GM23338 (cell line): Measurements from ENCODE around the gene CDH23. TPM values are rescaled to one million over a fixed set of nuclear protein-coding genes. Genes with fewer than 3 reads are reported as not detected.

Experiments
- ATAC-seq: fragments of 200-7000 bp; cut with Tn5 transposase; 3 replicates; pipeline ENCODE4 v1.9.1; 2020
- DNase-seq: peaks from one replicate; pipeline ENCODE4 v3.0.0-alpha.2; 2015; ENCODE audit warnings: low spot score
- H2AFZ ChIP-seq: fragments of 200-600 bp; sonication (generic); 2 replicates; pipeline ENCODE4 v1.8.0; 2016; ENCODE audit warnings: antibody characterized with exemption, mild to moderate bottlenecking, moderate library complexity
- H3F3A ChIP-seq: fragments of 200-600 bp; sonication (generic); replicated peaks from 2 replicates; pipeline ENCODE4 v1.8.0; 2017; ENCODE audit warnings: antibody characterized with exemption, mixed run types, low read depth
- H3K27ac ChIP-seq: fragments of 200-600 bp; sonication (generic); 2 replicates; pipeline ENCODE4 v1.6.1; 2016; ENCODE audit warnings: low read depth
- H3K27me3 ChIP-seq: fragments of 200-600 bp; sonication (generic); 2 replicates; pipeline ENCODE4 v1.8.0; 2016; ENCODE audit warnings: mild to moderate bottlenecking, mixed run types, moderate library complexity; ENCODE audit not compliant: insufficient read depth
- H3K36me3 ChIP-seq: fragments of 200-600 bp; sonication (generic); 2 replicates; pipeline ENCODE4 v1.8.0; 2016; ENCODE audit warnings: mild to moderate bottlenecking; ENCODE audit not compliant: insufficient read depth
- H3K4me1 ChIP-seq: fragments of 200-600 bp; sonication (generic); 2 replicates; pipeline ENCODE4 v1.8.0; 2016; ENCODE audit warnings: mild to moderate bottlenecking, moderate library complexity; ENCODE audit not compliant: insufficient read depth
- H3K4me2 ChIP-seq: fragments of 200-600 bp; sonication (generic); 2 replicates; pipeline ENCODE4 v1.7.1; 2017; ENCODE audit warnings: mixed run types
- H3K4me3 ChIP-seq: fragments of 200-600 bp; sonication (generic); 2 replicates; pipeline ENCODE4 v1.6.1; 2016; ENCODE audit warnings: mixed run types
- H3K79me2 ChIP-seq: fragments of 200-600 bp; sonication (generic); replicated peaks from 2 replicates; pipeline ENCODE4 v1.8.0; 2017; ENCODE audit warnings: mild to moderate bottlenecking; ENCODE audit not compliant: insufficient read depth
- H3K9me2 ChIP-seq: fragments of 200-600 bp; sonication (generic); 2 replicates; pipeline ENCODE4 v1.8.0; 2017; ENCODE audit not compliant: insufficient read depth
- H4K20me1 ChIP-seq: fragments of 200-600 bp; sonication (generic); replicated peaks from 2 replicates; pipeline ENCODE4 v1.8.0; 2017; ENCODE audit warnings: mild to moderate bottlenecking; ENCODE audit not compliant: insufficient read depth
- H3K27ac Mint-ChIP-seq: 2 replicates; pipeline ENCODE4 v1.8.0; 2020; ENCODE audit warnings: inconsistent platforms, mild to moderate bottlenecking, moderate library complexity, mixed read lengths
- H3K27me3 Mint-ChIP-seq: 3 replicates; pipeline ENCODE4 v1.8.0; 2022; ENCODE audit warnings: low read depth, mild to moderate bottlenecking, moderate library complexity, mixed read lengths, inconsistent platforms; ENCODE audit not compliant: insufficient read depth, poor library complexity
- H3K36me3 Mint-ChIP-seq: 3 replicates; pipeline ENCODE4 v1.8.0; 2021; ENCODE audit warnings: low read depth, mild to moderate bottlenecking, inconsistent platforms, moderate library complexity, mixed read lengths
- H3K4me1 Mint-ChIP-seq: 3 replicates; pipeline ENCODE4 v1.8.0; 2020; ENCODE audit warnings: mild to moderate bottlenecking, inconsistent platforms, mixed read lengths
- H3K4me3 Mint-ChIP-seq: 3 replicates; pipeline ENCODE4 v1.8.0; 2021; ENCODE audit warnings: moderate library complexity, mild to moderate bottlenecking, inconsistent platforms, mixed read lengths
- H3K9me3 Mint-ChIP-seq: 3 replicates; pipeline ENCODE4 v1.8.0; 2020; ENCODE audit warnings: moderate library complexity, mild to moderate bottlenecking, inconsistent platforms, mixed read lengths
- CREB1 ChIP-seq: fragments of 250-450 bp; sonication (Bioruptor Pico); IDR thresholded peaks from 2 replicates; pipeline ENCODE4 v1.5.0; 2020; ENCODE audit warnings: low read depth, mild to moderate bottlenecking, moderate library complexity
- EZH2 ChIP-seq: fragments of 200-600 bp; sonication (generic); IDR thresholded peaks from one replicate; pipeline ENCODE4 v1.8.0; 2017; ENCODE audit warnings: antibody characterized with exemption, mild to moderate bottlenecking, low read depth; ENCODE audit not compliant: unreplicated experiment
- EZH2phosphoT487 ChIP-seq: fragments of 200-600 bp; sonication (generic); IDR thresholded peaks from one replicate; pipeline ENCODE4 v1.8.1; 2018; ENCODE audit warnings: antibody characterized with exemption; ENCODE audit not compliant: unreplicated experiment
- JUNB ChIP-seq: IDR thresholded peaks from one replicate; pipeline ENCODE4 v1.6.1; 2016; ENCODE audit warnings: antibody characterized with exemption; ENCODE audit not compliant: unreplicated experiment
- POLR2AphosphoS5 ChIP-seq: IDR thresholded peaks from 2 replicates; pipeline ENCODE4 v1.6.1; 2016; ENCODE audit warnings: antibody characterized with exemption, low read depth
- STAT1 ChIP-seq: IDR thresholded peaks from one replicate; pipeline ENCODE4 v1.6.1; 2016; ENCODE audit warnings: antibody characterized with exemption; ENCODE audit not compliant: unreplicated experiment
- ZNF331 ChIP-seq: fragments of 250-450 bp; sonication (Bioruptor Pico); IDR thresholded peaks from 2 replicates; pipeline ENCODE4 v1.5.0; 2020; ENCODE audit warnings: low read depth, mild to moderate bottlenecking, moderate library complexity
- polyA plus RNA-seq: library from polyadenylated mRNA; unstranded; fragments of >200 nt; fragmentation: Nextera tagmentation; extraction: Ambion mirVana; gene quantifications from 2 replicates; pipeline ENCODE4 v1.2.1, GENCODE V29; 2016
- total RNA-seq: library from RNA; depleted of rRNA; stranded (reverse); fragments of >200 nt; shearing (Covaris generic); gene quantifications from 2 replicates; pipeline ENCODE4 v1.2.3, GENCODE V29; 2014
- TF ChIP-seq, protein P1 (sequence below): IDR thresholded peaks from 2 replicates; pipeline ENCODE4 v1.6.1; 2016; ENCODE audit warnings: antibody characterized with exemption
- TF ChIP-seq, protein P2 (sequence below): IDR thresholded peaks from one replicate; pipeline ENCODE4 v1.6.1; 2018; ENCODE audit warnings: antibody characterized with exemption; ENCODE audit not compliant: unreplicated experiment
- TF ChIP-seq, protein P3 (sequence below): fragments of 250-450 bp; sonication (Bioruptor Pico); IDR thresholded peaks from 2 replicates; pipeline ENCODE4 v1.5.0; 2020; ENCODE audit warnings: mild to moderate bottlenecking, moderate library complexity
- TF ChIP-seq, protein P4 (sequence below), 2 experiments: fragments of 200-600 bp in 1 of 2; sonication (generic) in 1 of 2; conservative IDR thresholded peaks; 2 replicates each; pipeline versions ENCODE4 v1.5.1 to v1.6.1; 2016 to 2017; ENCODE audit warnings: antibody characterized with exemption in 2 of 2, low read depth in 2 of 2, mild to moderate bottlenecking in 2 of 2, moderate library complexity in 1 of 2

CDH23 gene
- total and polyA plus RNA-seq, 2 experiments from 2014 or later, result 0.95 to 4.3 TPM

DNA sequence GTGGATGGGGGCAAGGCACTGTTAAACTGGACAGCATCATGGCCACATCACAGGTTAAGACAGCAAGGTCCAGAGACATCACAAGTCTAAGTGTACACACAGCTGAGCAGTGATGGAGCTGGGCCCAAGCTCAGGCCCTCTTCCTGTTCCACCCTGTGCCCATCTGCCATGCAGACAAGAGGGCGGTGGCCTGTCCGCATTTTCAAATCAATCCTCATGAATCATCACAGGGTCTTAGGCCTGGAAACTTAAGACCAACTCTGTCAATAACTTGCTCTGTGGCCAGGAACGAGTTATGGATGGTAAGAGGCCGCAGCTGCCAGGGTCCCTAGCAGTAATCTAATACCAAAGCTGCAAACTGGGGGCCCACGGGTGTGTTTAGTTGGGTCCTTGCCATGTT, 319.7 kb downstream of the CDH23 start:
- Mint-ChIP-seq H3K36me3 (no peaks in the 10 kb centered on the region), H3K4me1 (peaks cover 20% of the 10 kb centered on the region), H3K4me3 (no peak overlapping the region), H3K9me3 (no peaks in the 10 kb centered on the region), H3K27ac (no peak overlapping the region), H3K27me3 (peaks cover 23% of the 10 kb centered on the region)
- TF ChIP-seq, protein P1, sequence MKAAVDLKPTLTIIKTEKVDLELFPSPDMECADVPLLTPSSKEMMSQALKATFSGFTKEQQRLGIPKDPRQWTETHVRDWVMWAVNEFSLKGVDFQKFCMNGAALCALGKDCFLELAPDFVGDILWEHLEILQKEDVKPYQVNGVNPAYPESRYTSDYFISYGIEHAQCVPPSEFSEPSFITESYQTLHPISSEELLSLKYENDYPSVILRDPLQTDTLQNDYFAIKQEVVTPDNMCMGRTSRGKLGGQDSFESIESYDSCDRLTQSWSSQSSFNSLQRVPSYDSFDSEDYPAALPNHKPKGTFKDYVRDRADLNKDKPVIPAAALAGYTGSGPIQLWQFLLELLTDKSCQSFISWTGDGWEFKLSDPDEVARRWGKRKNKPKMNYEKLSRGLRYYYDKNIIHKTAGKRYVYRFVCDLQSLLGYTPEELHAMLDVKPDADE, result no peak
- TF ChIP-seq CREB1 (CRISPR knock-in tag) (no peak), ZNF331 (CRISPR knock-in tag) (no peak), JUNB (no peak), EZH2 (no peak), EZH2phosphoT487 (no peak), POLR2AphosphoS5 (no peak), STAT1 (no peak)
- TF ChIP-seq, protein P2, sequence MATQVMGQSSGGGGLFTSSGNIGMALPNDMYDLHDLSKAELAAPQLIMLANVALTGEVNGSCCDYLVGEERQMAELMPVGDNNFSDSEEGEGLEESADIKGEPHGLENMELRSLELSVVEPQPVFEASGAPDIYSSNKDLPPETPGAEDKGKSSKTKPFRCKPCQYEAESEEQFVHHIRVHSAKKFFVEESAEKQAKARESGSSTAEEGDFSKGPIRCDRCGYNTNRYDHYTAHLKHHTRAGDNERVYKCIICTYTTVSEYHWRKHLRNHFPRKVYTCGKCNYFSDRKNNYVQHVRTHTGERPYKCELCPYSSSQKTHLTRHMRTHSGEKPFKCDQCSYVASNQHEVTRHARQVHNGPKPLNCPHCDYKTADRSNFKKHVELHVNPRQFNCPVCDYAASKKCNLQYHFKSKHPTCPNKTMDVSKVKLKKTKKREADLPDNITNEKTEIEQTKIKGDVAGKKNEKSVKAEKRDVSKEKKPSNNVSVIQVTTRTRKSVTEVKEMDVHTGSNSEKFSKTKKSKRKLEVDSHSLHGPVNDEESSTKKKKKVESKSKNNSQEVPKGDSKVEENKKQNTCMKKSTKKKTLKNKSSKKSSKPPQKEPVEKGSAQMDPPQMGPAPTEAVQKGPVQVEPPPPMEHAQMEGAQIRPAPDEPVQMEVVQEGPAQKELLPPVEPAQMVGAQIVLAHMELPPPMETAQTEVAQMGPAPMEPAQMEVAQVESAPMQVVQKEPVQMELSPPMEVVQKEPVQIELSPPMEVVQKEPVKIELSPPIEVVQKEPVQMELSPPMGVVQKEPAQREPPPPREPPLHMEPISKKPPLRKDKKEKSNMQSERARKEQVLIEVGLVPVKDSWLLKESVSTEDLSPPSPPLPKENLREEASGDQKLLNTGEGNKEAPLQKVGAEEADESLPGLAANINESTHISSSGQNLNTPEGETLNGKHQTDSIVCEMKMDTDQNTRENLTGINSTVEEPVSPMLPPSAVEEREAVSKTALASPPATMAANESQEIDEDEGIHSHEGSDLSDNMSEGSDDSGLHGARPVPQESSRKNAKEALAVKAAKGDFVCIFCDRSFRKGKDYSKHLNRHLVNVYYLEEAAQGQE, result no peak
- TF ChIP-seq, protein P3, sequence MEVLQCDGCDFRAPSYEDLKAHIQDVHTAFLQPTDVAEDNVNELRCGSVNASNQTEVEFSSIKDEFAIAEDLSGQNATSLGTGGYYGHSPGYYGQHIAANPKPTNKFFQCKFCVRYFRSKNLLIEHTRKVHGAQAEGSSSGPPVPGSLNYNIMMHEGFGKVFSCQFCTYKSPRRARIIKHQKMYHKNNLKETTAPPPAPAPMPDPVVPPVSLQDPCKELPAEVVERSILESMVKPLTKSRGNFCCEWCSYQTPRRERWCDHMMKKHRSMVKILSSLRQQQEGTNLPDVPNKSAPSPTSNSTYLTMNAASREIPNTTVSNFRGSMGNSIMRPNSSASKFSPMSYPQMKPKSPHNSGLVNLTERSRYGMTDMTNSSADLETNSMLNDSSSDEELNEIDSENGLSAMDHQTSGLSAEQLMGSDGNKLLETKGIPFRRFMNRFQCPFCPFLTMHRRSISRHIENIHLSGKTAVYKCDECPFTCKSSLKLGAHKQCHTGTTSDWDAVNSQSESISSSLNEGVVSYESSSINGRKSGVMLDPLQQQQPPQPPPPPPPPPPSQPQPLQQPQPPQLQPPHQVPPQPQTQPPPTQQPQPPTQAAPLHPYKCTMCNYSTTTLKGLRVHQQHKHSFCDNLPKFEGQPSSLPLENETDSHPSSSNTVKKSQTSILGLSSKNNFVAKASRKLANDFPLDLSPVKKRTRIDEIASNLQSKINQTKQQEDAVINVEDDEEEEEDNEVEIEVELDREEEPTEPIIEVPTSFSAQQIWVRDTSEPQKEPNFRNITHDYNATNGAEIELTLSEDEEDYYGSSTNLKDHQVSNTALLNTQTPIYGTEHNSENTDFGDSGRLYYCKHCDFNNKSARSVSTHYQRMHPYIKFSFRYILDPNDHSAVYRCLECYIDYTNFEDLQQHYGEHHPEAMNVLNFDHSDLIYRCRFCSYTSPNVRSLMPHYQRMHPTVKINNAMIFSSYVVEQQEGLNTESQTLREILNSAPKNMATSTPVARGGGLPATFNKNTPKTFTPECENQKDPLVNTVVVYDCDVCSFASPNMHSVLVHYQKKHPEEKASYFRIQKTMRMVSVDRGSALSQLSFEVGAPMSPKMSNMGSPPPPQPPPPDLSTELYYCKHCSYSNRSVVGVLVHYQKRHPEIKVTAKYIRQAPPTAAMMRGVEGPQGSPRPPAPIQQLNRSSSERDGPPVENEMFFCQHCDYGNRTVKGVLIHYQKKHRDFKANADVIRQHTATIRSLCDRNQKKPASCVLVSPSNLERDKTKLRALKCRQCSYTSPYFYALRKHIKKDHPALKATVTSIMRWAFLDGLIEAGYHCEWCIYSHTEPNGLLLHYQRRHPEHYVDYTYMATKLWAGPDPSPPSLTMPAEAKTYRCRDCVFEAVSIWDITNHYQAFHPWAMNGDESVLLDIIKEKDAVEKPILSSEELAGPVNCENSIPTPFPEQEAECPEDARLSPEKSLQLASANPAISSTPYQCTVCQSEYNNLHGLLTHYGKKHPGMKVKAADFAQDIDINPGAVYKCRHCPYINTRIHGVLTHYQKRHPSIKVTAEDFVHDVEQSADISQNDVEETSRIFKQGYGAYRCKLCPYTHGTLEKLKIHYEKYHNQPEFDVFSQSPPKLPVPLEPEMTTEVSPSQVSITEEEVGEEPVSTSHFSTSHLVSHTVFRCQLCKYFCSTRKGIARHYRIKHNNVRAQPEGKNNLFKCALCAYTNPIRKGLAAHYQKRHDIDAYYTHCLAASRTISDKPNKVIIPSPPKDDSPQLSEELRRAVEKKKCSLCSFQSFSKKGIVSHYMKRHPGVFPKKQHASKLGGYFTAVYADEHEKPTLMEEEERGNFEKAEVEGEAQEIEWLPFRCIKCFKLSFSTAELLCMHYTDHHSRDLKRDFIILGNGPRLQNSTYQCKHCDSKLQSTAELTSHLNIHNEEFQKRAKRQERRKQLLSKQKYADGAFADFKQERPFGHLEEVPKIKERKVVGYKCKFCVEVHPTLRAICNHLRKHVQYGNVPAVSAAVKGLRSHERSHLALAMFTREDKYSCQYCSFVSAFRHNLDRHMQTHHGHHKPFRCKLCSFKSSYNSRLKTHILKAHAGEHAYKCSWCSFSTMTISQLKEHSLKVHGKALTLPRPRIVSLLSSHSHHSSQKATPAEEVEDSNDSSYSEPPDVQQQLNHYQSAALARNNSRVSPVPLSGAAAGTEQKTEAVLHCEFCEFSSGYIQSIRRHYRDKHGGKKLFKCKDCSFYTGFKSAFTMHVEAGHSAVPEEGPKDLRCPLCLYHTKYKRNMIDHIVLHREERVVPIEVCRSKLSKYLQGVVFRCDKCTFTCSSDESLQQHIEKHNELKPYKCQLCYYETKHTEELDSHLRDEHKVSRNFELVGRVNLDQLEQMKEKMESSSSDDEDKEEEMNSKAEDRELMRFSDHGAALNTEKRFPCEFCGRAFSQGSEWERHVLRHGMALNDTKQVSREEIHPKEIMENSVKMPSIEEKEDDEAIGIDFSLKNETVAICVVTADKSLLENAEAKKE (CRISPR knock-in tag), result no peak
- TF ChIP-seq, protein P4, sequence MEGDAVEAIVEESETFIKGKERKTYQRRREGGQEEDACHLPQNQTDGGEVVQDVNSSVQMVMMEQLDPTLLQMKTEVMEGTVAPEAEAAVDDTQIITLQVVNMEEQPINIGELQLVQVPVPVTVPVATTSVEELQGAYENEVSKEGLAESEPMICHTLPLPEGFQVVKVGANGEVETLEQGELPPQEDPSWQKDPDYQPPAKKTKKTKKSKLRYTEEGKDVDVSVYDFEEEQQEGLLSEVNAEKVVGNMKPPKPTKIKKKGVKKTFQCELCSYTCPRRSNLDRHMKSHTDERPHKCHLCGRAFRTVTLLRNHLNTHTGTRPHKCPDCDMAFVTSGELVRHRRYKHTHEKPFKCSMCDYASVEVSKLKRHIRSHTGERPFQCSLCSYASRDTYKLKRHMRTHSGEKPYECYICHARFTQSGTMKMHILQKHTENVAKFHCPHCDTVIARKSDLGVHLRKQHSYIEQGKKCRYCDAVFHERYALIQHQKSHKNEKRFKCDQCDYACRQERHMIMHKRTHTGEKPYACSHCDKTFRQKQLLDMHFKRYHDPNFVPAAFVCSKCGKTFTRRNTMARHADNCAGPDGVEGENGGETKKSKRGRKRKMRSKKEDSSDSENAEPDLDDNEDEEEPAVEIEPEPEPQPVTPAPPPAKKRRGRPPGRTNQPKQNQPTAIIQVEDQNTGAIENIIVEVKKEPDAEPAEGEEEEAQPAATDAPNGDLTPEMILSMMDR (conservative IDR thresholded peaks at IDR 0.05; ENCODE audit: low read depth in 2 of 2), result no peak
- ATAC-seq (no peak), DNase-seq (no peak)
- H3K27ac ChIP-seq, result no peak overlapping the region
- peaks cover 8% of the 10 kb centered on the region for H3K4me1 ChIP-seq
- no peak overlapping the region for H3K4me2 ChIP-seq
- H3K36me3 ChIP-seq, result no peaks in the 10 kb centered on the region
- no peaks in the 10 kb centered on the region for H3K9me2 ChIP-seq
- H4K20me1 ChIP-seq, result no peaks in the 10 kb centered on the region
- H2AFZ ChIP-seq, result no peak overlapping the region
- H3F3A ChIP-seq, result no peaks in the 10 kb centered on the region
- H3K4me3 ChIP-seq, result no peak overlapping the region
- H3K27me3 ChIP-seq, result no peaks in the 10 kb centered on the region
- no peaks in the 10 kb centered on the region for H3K79me2 ChIP-seq
